AG04450 (cell line): ENCODE measurements around the gene CGB5. TPM values are rescaled to one million over a fixed set of nuclear protein-coding genes. Genes with fewer than 3 reads are reported as not detected.
A peak's percentile ranks its signal among the peaks of the same experiment; 100 is the strongest.
"Not testable (repeated sequence)": the region's sequence is repeated elsewhere in the genome, so short reads cannot be mapped to it uniquely, and the experiment has no call there.

ENCODE experiments used
- CTCF ChIA-PET: fragments of 300-600, 350-600 bp; formaldehyde crosslinking; extraction: SDS; loops from one replicate; lab custom pipeline; 2022; ENCODE audit warnings: antibody characterized with exemption, inconsistent platforms; lab: Charles Lee
- POLR2A ChIA-PET: fragments of 350-600 bp; formaldehyde crosslinking; extraction: SDS; loops from one replicate; lab custom pipeline; 2021; ENCODE audit warnings: antibody characterized with exemption, inconsistent platforms; lab: Yijun Ruan, JAX
- DNase-seq: peaks from one replicate; pipeline ENCODE4 v3.0.0-alpha.2; 2011; ENCODE audit warnings: low read depth, low spot score
- H3K27ac ChIP-seq: one replicate; pipeline ENCODE4 v1.5.1; 2012; ENCODE audit warnings: low read depth, low read length, control low read depth
- H3K27me3 ChIP-seq: one replicate; pipeline ENCODE4 v1.6.0; 2012; ENCODE audit warnings: low read length; ENCODE audit not compliant: control insufficient read depth, insufficient read depth
- H3K4me3 ChIP-seq: 2 replicates; pipeline ENCODE4 v1.5.1; 2011; ENCODE audit warnings: mild to moderate bottlenecking, low read depth, low read length, control low read depth
- H3K9me3 ChIP-seq: 2 replicates; pipeline ENCODE4 v1.5.1; 2012; ENCODE audit warnings: low read length; ENCODE audit not compliant: control insufficient read depth, insufficient read depth
- CTCF ChIP-seq: IDR thresholded peaks from 2 replicates; pipeline ENCODE4 v1.5.1; 2011; ENCODE audit warnings: low read depth, low read length, control low read depth, inconsistent platforms
- polyA plus RNA-seq: library from polyadenylated mRNA; depleted of rRNA; stranded (reverse); fragments of >200 nt; gene quantifications from 2 replicates; pipeline ENCODE4 v1.2.3, GENCODE V29; 2011

Gene CGB5
- polyA plus RNA-seq, 1 experiment: not detected

GRCh38 chr19:49070416-49070815 lies 26.8 kb downstream of the CGB5 start:
- Histone ChIP-seq H3K27ac (no peak overlapping the region), H3K27me3 (peaks cover 34% of the 10 kb centered on the region), H3K4me3 (no peak overlapping the region), H3K9me3 (peaks cover 23% of the 10 kb centered on the region)
- ChIA-PET CTCF (interaction anchor here (0.5 to 1.3 kb wide), 3 partner anchors 17 to 128 kb away, joined by 3 to 4 read pairs (median 3); no protein-coding TSS in a partner anchor), POLR2A (no interaction called here)
- no peak for TF ChIP-seq CTCF
- no peak for DNase-seq

GRCh38 chr19:49071860-49072547 lies 28.4 kb downstream of the CGB5 start:
- TF ChIP-seq CTCF: no peak
- POLR2A ChIA-PET: no interaction called here
- Histone ChIP-seq H3K9me3 (peaks cover 23% of the 10 kb centered on the region), H3K4me3 (no peak overlapping the region), H3K27ac (no peak overlapping the region), H3K27me3 (peaks cover 23% of the 10 kb centered on the region)
- CTCF ChIA-PET: no interaction called here
- DNase-seq: no peak

GRCh38 chr19:49073514-49074378 lies 30.1 kb downstream of the CGB5 start:
- H3K4me3 ChIP-seq: no peak overlapping the region
- POLR2A ChIA-PET: no interaction called here
- DNase-seq: no peak

GRCh38 chr19:49074869-49075268 lies 31.2 kb downstream of the CGB5 start:
- POLR2A ChIA-PET, DNase-seq, H3K27ac ChIP-seq, H3K4me3 ChIP-seq: not testable (repeated sequence)
- peaks cover 20% of the 10 kb centered on the region for H3K9me3 ChIP-seq
- peak; percentile 64 for TF ChIP-seq CTCF
- H3K27me3 ChIP-seq: peaks cover 19% of the 10 kb centered on the region
- CTCF ChIA-PET: interaction anchor here (0.7 to 2.1 kb wide), 3 partner anchors 8 to 151 kb away, joined by 3 to 27 read pairs (median 9); no protein-coding TSS in a partner anchor

More at GRCh38 chr19:49073514-49074378, 30.1 kb downstream of the CGB5 start:
- peak; percentile 42 for TF ChIP-seq CTCF
- Histone ChIP-seq H3K27ac (no peak overlapping the region), H3K27me3 (peaks cover 19% of the 10 kb centered on the region), H3K9me3 (peaks cover 23% of the 10 kb centered on the region)
- CTCF ChIA-PET: interaction anchor here (0.7 to 2.1 kb wide), 5 partner anchors 24 to 152 kb away, joined by 3 to 27 read pairs (median 9); no protein-coding TSS in a partner anchor
